Large intestine (tissue), 1 donor: ENCODE measurements around the gene FIG4. TPM values are rescaled to one million over a fixed set of nuclear protein-coding genes. Genes with fewer than 3 reads are reported as not detected.

Experiments used
- polyA plus RNA-seq: library from polyadenylated mRNA; unstranded; fragments of 120-200 nt; gene quantifications from one replicate; pipeline ENCODE4 v1.2.1, GENCODE V29; 2013

The FIG4 gene
- polyA plus RNA-seq, 1 donor: 15.1 TPM

Other genes starting within 250 kb of the FIG4 start
- 170 TPM for gene MICAL1, start 235.5 kb upstream of the FIG4 start, polyA plus RNA-seq
- gene ZBTB24, start 208.1 kb upstream of the FIG4 start, polyA plus RNA-seq: 10.7 TPM
- gene AK9, start 94 bp upstream of the FIG4 start, polyA plus RNA-seq: 7.2 TPM